ENCODE measurements around the gene PPFIA1. TPM values are rescaled to one million over a fixed set of nuclear protein-coding genes. Genes with fewer than 3 reads are reported as not detected.

Gene PPFIA1
- total and polyA plus RNA-seq, 2 of the 13 experiments (the other 11 are each of a cell fraction or from before 2014, with no cell fraction given) = 29.9 to 45.2 TPM

GRCh38 chr11:70367071-70367470, 96.6 kb downstream of the PPFIA1 start:
- H3K27ac ChIP-seq (ENCODE audit: extremely low read length, insufficient read depth, low read length) = no peak overlapping the region
- no peak overlapping the region for H3K4me2 ChIP-seq (ENCODE audit: low read depth, low read length)
- ChIA-PET POLR2A (no interaction called here), CTCF (ENCODE audit: low intra/inter-chr PET ratio, low total read pairs) (no interaction called here)
- H3K27me3 ChIP-seq (ENCODE audit: control insufficient read depth in 1 of 2, insufficient read depth in 2 of 2, low read length in 2 of 2) = no peaks in the 10 kb centered on the region
- H4K20me1 ChIP-seq (ENCODE audit: insufficient read depth, low read length) = no peaks in the 10 kb centered on the region
- no peaks in the 10 kb centered on the region for H3K9me3 ChIP-seq (ENCODE audit: low read length)
- TF ChIP-seq HNRNPK (IDR thresholded peaks at IDR 0.05; ENCODE audit: low read depth, low read length, poor library complexity, severe bottlenecking) = no peak
- no peak for TF ChIP-seq DDIT3 (CRISPR knock-in tag; IDR thresholded peaks at IDR 0.05)
- TF ChIP-seq MXD3 (CRISPR knock-in tag; IDR thresholded peaks at IDR 0.05) = no peak
- TF ChIP-seq NFIB (CRISPR knock-in tag; IDR thresholded peaks at IDR 0.05; ENCODE audit: borderline replicate concordance) = no peak
- TF ChIP-seq FOXP1 (IDR thresholded peaks at IDR 0.05) = no peak
- no peak for TF ChIP-seq FOXP1 (CRISPR knock-in tag; IDR thresholded peaks at IDR 0.05)
- TF ChIP-seq, protein P1, sequence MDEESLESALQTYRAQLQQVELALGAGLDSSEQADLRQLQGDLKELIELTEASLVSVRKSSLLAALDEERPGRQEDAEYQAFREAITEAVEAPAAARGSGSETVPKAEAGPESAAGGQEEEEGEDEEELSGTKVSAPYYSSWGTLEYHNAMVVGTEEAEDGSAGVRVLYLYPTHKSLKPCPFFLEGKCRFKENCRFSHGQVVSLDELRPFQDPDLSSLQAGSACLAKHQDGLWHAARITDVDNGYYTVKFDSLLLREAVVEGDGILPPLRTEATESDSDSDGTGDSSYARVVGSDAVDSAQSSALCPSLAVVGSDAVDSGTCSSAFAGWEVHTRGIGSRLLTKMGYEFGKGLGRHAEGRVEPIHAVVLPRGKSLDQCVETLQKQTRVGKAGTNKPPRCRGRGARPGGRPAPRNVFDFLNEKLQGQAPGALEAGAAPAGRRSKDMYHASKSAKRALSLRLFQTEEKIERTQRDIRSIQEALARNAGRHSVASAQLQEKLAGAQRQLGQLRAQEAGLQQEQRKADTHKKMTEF (CRISPR knock-in tag; IDR thresholded peaks at IDR 0.05) = no peak
- no peak for TF ChIP-seq PHF8 (CRISPR knock-in tag; IDR thresholded peaks at IDR 0.05)
- no peak for TF ChIP-seq ZNF496 (CRISPR knock-in tag; IDR thresholded peaks at IDR 0.05; ENCODE audit: insufficient replicate concordance)
- no peak for TF ChIP-seq ZNF407 (CRISPR knock-in tag; IDR thresholded peaks at IDR 0.05; ENCODE audit: not compliant biosample characterization)
- no peak for TF ChIP-seq CENPBD1 (CRISPR knock-in tag; IDR thresholded peaks at IDR 0.05; ENCODE audit: borderline replicate concordance, low read depth)
- no peak for TF ChIP-seq RBAK (CRISPR knock-in tag; IDR thresholded peaks at IDR 0.05)
- TF ChIP-seq SP1 (IDR thresholded peaks at IDR 0.05) = no peak
- no peak for TF ChIP-seq SP1 (CRISPR knock-in tag; IDR thresholded peaks at IDR 0.05)
- TF ChIP-seq JARID2 (CRISPR knock-in tag; IDR thresholded peaks at IDR 0.05; ENCODE audit: insufficient replicate concordance) = no peak
- no peak for TF ChIP-seq POLR2G (IDR thresholded peaks at IDR 0.05; ENCODE audit: low read depth, low read length)
- H3K4me3 ChIP-seq (replicated peaks in 1 of 3; ENCODE audit: insufficient read depth in 1 of 3, low read depth in 2 of 3, low read length in 3 of 3) = no peak overlapping the region
- in situ Hi-C loops (cut with HindIII; ENCODE audit: extremely low pct_ligation_motif_present, low pct_unique_long_range_greater_than_20kb) (no loop called here), intact Hi-C loops (cut with micrococcal nuclease; ENCODE audit: unreplicated experiment) (no loop called here)
- H3K36me3 ChIP-seq (replicated peaks in 1 of 2; ENCODE audit: control insufficient read depth in 1 of 2, insufficient read depth in 2 of 2, low read length in 2 of 2) = peaks cover 7 to 37% of the 10 kb centered on the region in 2 experiments
- no peak for FAIRE-seq
- H3K79me2 ChIP-seq (ENCODE audit: insufficient read depth, low read length) = no peaks in the 10 kb centered on the region
- ATAC-seq = no peak
- no peak overlapping the region for H2AFZ ChIP-seq (ENCODE audit: low read length)
- no peaks in the 10 kb centered on the region for H3K4me1 ChIP-seq (ENCODE audit: insufficient read depth, low read length)
- H3K9ac ChIP-seq (ENCODE audit: insufficient read depth, low read depth, low read length) = no peak overlapping the region
- no peak for DNase-seq (ENCODE audit: low spot score)
- WGBS (ENCODE audit: low lambda C conversion rate) = 93% methylated on average over 8 of the region's 8 CpGs
- no TSS peak for BruUV-seq (replicated peaks)

All from HepG2 (cell line).